ENCODE data around the gene CFAP74. TPM values are rescaled to one million over a fixed set of nuclear protein-coding genes. Genes with fewer than 3 reads are reported as not detected.

The CFAP74 gene
- total and polyA plus RNA-seq, 2 of the 13 experiments (the other 11 are each of a cell fraction or from before 2014, with no cell fraction given): 0.27 to 0.62 TPM

- TF ChIP-seq PHF21A (CRISPR knock-in tag; IDR thresholded peaks at IDR 0.05) (peak; percentile 73), TERF1 (CRISPR knock-in tag; IDR thresholded peaks at IDR 0.05) (no peak), MBNL3 (CRISPR knock-in tag; conservative IDR thresholded peaks at IDR 0.05) (no peak), IKZF1 (IDR thresholded peaks at IDR 0.05) (no peak), LBX2 (CRISPR knock-in tag; IDR thresholded peaks at IDR 0.05; ENCODE audit: borderline replicate concordance) (no peak), ZFY (CRISPR knock-in tag; IDR thresholded peaks at IDR 0.05) (peak; percentile 74), ZNF773 (CRISPR knock-in tag; IDR thresholded peaks at IDR 0.05; ENCODE audit: borderline replicate concordance) (no peak), HMGXB4 (CRISPR knock-in tag; IDR thresholded peaks at IDR 0.05; ENCODE audit: borderline replicate concordance in 1 of 2, low read depth in 1 of 2) (peak; percentile 35 to 57; a peak in 1 of 4 replicates), TOE1 (CRISPR knock-in tag; IDR thresholded peaks at IDR 0.05) (no peak), GATAD2A (CRISPR knock-in tag; IDR thresholded peaks at IDR 0.05) (no peak), POGK (CRISPR knock-in tag; conservative IDR thresholded peaks at IDR 0.05) (no peak; the same call in 1 of the 2 replicates), ZNF552 (CRISPR knock-in tag; IDR thresholded peaks at IDR 0.05; ENCODE audit: borderline replicate concordance) (no peak), ZNF776 (CRISPR knock-in tag; IDR thresholded peaks at IDR 0.05) (no peak), ARHGAP35 (CRISPR knock-in tag; IDR thresholded peaks at IDR 0.05; ENCODE audit: borderline replicate concordance) (no peak), ZNF558 (CRISPR knock-in tag; IDR thresholded peaks at IDR 0.05; ENCODE audit: borderline replicate concordance) (no peak), RFX1 (IDR thresholded peaks at IDR 0.05) (peak; percentile 56; the same call in 1 of the 2 replicates), FOXC1 (CRISPR knock-in tag; IDR thresholded peaks at IDR 0.05; ENCODE audit: borderline replicate concordance) (peak; percentile 18; the same call in 1 of the 2 replicates), ZNF264 (CRISPR knock-in tag; IDR thresholded peaks at IDR 0.05) (no peak; the same call in 1 of the 2 replicates), ZSCAN12 (CRISPR knock-in tag; IDR thresholded peaks at IDR 0.05) (no peak), ZNF282 (IDR thresholded peaks at IDR 0.05; ENCODE audit: partially characterized antibody) (no peak), ZNF747 (CRISPR knock-in tag; IDR thresholded peaks at IDR 0.05; ENCODE audit: borderline replicate concordance) (0 out of 2 replicates have a peak, but pooled peaks have one; percentile 74)
These were observed 43.6 kb upstream of the CFAP74 start (continued) for GRCh38 chr1:2046953-2047748.

All from HepG2 (cell line).